HFF-Myc (cell line): Measurements from ENCODE around the gene ZNF488.

ENCODE experiments used
- DNase-seq: peaks from one replicate; pipeline ENCODE4 v3.0.0-alpha.2; 2011; ENCODE audit warnings: low read depth; ENCODE audit errors: extremely low read depth
- H3K4me3 ChIP-seq: replicated peaks from 2 replicates; pipeline ENCODE4 v1.5.1; 2011; ENCODE audit warnings: low read depth, mild to moderate bottlenecking, control low read depth, low read length
- CTCF ChIP-seq: IDR thresholded peaks from 2 replicates; pipeline ENCODE4 v1.5.1; 2012; ENCODE audit warnings: mild to moderate bottlenecking, low read depth, low read length, control low read depth; ENCODE audit errors: missing control alignments

Gene ZNF488

GRCh38 chr10:47361293-47361692 is 22.8 kb downstream of the ZNF488 start:
- no peak overlapping the region for H3K4me3 ChIP-seq
- peak; percentile 95 for TF ChIP-seq CTCF
- no peak for DNase-seq

- no peak overlapping the region for H3K4me3 ChIP-seq
- no peak for TF ChIP-seq CTCF
- DNase-seq, result no peak
These were observed 23.6 kb downstream of the ZNF488 start for GRCh38 chr10:47360419-47361040.

- H3K4me3 ChIP-seq, result no peak overlapping the region
- no peak for TF ChIP-seq CTCF
- no peak for DNase-seq
These were observed 24.3 kb downstream of the ZNF488 start for GRCh38 chr10:47359626-47360418.

GRCh38 chr10:47359101-47359500 is 25.0 kb downstream of the ZNF488 start:
- H3K4me3 ChIP-seq, result no peak overlapping the region
- TF ChIP-seq CTCF, result no peak
- DNase-seq, result no peak

GRCh38 chr10:47358457-47358856 is 25.6 kb downstream of the ZNF488 start:
- no peak for TF ChIP-seq CTCF
- no peak for DNase-seq
- H3K4me3 ChIP-seq, result no peak overlapping the region

- no peak overlapping the region for H3K4me3 ChIP-seq
- DNase-seq, result no peak
- no peak for TF ChIP-seq CTCF
These were observed 26.2 kb downstream of the ZNF488 start for GRCh38 chr10:47357911-47358310.

- no peak overlapping the region for H3K4me3 ChIP-seq
- TF ChIP-seq CTCF, result no peak
- no peak for DNase-seq
These were observed 26.9 kb downstream of the ZNF488 start for GRCh38 chr10:47357131-47357582.
